Fibroblast of peridontal ligament (primary cell): ENCODE results near the gene PDE4D.
"Not testable (repeated sequence)": the region's sequence is repeated elsewhere in the genome, so short reads cannot be mapped to it uniquely, and the experiment has no call there.

ENCODE experiments used
- DNase-seq: peaks from one replicate; pipeline ENCODE4 v3.0.0-alpha.2; 2010; ENCODE audit errors: extremely low read depth

The PDE4D gene

DNA sequence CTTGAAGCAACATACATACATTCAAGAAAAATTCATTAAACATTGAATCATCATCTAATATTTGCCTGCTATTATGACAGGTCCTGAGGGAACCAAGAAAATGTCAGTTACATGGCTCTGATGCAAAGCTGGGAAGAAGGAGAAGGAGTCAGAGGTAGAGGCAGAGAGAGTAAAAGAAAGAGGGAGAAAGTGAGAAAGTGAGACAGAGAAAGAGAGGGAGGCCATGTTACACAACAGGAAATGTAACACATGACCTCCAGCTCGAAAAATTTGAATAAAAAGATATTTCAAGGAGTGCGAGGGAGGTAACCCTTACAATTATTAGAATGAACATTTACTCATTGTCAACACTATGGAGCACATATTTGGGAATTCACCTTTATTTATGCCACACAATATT is 189.7 kb downstream of the PDE4D start:
- no peak for DNase-seq

GRCh38 chr5:59698207-59699178 is 195.0 kb downstream of the PDE4D start:
- DNase-seq: peak; percentile 11

GRCh38 chr5:59694411-59694810 is 199.1 kb downstream of the PDE4D start:
- DNase-seq: no peak

- DNase-seq: no peak
Measured at GRCh38 chr5:59693492-59694309, 199.8 kb downstream of the PDE4D start.

GRCh38 chr5:59685793-59686192 is 207.7 kb downstream of the PDE4D start:
- peak; percentile 7 for DNase-seq

DNA sequence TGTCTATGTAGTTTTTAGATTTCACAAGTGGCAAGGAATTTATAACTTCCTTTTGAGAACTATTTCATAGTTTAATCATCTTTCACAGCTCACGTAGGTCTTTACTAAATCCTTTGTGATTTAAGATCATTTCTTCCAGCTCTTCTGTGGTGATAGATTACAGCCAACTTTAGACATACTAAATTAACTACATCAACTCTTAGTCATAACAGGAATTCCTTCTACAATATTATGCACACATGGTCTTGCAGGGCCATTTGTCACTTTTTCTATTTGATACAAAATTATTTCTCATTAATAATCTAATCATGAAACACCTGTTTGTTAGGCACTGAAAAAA is 208.4 kb downstream of the PDE4D start:
- DNase-seq: no peak

DNA sequence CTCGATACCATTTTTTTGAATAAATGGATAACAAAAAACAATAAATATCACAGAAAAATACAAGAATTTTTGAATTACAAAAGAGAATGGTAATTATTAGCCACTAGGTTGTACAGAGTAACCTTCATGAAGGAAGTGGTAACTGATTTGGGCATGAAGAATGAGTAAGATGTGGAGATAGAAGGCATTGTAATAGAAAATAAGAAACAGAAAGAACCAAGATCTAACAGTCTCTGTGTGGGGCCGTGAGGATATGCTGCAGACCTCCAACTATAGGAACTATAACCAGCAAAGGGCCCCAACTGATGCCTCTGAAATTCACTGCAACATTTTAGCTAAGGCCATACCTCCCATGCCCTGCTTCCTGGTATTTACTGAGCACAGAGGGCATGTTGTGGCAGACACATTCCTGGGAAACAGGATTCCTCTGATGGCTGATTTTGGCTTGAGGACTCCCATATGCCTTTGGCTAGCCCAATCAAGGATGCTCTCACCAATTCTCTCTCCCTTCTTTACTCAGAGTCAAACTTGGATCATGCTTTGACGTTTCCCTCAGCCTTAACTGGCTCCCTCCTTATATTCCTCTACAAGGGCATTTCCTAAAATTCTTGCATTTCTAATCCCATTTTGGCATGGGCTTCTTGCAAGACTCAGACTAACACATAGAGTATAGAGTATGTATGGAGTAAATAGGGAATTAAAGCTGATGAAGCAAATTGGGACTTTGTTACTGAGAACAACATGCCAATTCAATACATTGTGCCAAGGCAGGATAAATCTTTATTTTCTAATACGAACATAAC is 208.9 kb downstream of the PDE4D start:
- no peak for DNase-seq

- no peak for DNase-seq
Measured at GRCh38 chr5:59683311-59683710, 210.2 kb downstream of the PDE4D start.

- no peak for DNase-seq
Measured at GRCh38 chr5:59682542-59682941, 211.0 kb downstream of the PDE4D start.

GRCh38 chr5:59678943-59679342 is 214.6 kb downstream of the PDE4D start:
- no peak for DNase-seq

- DNase-seq: no peak
Measured at GRCh38 chr5:59674763-59675162, 218.8 kb downstream of the PDE4D start.

- peak; percentile 69 for DNase-seq
Measured at GRCh38 chr5:59673438-59674058, 220.0 kb downstream of the PDE4D start.

DNA sequence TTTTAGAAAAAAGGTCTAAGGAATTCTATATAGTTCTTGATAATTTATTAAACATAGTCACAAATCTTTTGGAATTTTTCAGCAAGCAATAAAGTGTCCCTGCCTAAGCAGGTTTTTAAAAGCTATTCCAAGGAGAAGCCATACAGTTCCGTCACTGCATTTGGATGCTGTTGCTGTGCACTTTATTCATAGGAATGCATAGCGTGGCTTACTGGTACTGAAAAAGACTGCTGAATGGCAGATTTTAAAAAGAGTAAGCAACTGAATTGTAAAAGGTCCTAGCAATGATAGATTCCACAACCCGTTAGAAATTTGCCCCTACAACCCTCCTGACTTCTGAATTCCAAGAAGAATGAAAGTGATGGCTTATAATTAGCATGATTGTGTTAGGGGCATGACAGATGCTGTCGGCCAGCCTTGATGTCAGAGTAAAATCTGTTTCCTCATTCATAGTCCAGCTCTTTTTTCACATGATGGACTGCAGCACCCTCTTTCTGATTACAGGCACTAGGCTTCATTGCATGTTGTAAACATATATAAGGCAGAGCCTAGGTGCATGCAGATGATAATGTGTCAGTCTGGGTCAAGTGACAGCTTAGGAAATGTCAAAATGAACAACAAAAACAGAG is 227.0 kb downstream of the PDE4D start:
- DNase-seq: no peak

DNA sequence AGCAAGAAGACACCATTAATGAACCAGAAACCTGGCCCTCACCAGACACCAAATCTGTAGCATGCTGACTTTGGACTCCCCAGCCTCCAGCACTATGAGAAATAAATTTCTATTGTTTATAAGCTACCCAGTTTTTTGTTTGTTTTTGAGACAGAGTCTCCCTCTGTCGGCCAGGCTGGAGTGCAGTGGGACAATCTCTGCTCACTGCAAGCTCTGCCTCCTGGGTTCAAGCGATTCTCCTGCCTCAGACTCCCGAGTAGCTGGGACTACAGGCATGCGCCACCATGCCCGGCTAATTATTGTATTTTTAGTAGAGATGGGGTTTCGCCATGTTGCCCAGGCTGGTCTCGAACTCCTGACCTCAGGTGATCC is 227.7 kb downstream of the PDE4D start:
- not testable (repeated sequence) for DNase-seq

GRCh38 chr5:59665086-59665831 is 228.3 kb downstream of the PDE4D start:
- no peak for DNase-seq

DNA sequence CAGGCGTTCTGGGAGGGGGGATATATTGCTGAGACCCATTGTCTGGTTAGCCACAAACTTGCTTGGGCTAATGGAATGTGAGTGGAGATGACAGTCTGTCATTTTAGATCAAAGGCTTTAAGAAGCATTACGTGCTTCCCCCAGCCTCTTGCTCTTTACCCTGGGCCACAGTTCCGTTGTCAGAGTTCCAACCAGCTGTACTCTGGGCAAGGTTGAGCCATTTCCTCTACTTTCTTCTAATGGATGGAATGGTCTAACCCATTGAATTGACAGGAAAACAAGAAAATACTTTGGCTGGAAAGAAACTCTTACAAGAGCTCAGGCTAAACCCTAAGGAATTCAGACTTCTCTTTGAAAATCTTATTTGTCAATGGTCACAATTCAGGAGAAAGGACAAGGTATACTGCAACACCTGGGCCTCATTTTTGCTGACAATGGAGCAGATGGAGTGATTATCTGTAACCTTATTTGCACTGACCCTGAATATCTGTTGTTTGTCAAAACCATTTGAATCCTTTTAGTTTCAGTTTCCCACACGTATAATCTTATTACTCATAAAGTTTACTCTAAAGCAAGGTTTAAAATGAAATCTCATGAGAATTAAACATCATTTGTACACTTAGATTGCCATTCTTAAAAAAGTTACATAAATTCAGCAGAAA is 231.4 kb downstream of the PDE4D start:
- DNase-seq: no peak

DNA sequence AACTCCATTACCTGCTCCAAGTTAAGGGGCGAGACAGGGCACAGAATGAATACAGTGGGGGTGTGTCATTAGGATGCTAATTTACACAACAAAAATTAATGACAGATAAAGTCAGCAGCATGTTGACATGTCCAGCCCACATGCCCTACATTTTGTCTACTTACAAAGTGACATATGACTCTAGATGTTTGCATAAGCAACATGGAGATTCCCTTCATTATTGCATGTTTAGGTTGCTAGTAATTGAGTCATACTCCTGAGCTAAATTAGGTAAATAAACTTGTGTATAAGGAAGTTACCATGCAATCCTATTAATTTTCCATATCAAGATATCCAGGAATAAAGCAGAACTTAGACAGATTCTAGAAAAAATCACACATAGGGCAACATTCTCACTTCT is 232.2 kb downstream of the PDE4D start:
- DNase-seq: no peak

GRCh38 chr5:59660737-59661136 is 232.8 kb downstream of the PDE4D start:
- DNase-seq: peak; percentile 40

DNA sequence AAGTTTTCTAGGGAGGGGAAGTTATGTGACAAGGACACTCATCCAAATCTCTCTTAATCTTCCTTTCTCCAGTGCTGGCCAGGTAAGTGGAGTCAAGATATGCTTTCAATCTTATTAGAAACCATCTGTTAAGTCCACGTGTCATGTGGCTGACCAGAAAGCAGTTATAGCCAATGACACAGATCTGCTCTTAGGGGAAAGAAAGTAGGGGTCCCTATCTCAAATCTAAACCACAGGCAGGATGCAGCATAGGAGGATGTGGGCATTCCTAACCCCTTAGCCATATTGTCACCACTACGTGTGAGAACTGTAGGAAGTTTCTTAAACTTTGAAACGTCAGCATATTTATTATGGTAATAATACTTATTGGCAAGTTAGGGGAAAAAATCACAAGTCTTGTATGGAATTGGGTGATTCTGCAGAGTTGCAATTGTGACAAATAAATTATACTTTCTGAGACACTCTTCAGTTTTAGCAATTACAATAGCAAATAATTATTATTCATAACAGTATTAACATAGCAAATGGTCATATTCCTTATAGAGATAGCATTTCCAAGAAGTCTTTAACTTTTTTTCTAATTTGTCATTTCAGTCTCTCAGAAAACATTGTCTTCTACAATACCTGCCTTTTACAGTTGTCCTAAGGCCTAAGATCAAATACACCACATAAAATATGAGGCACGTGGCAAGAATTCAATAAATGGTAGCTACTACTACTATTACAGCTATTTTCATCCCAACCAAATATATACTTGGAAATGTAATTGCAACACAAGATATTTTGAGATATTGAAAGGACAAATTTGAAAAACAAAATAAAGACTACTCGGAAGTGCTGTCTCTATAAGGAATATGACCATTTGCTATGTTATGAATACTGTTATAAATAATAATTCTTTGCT is 236.9 kb downstream of the PDE4D start:
- DNase-seq: no peak
